GM21576 (cell line): Measurements from ENCODE around the gene OLFM3.

ENCODE experiments used
- ATAC-seq: cut with Tn5 transposase; IDR thresholded peaks from one replicate; pipeline ENCODE4 v1.9.1; 2021; ENCODE audit warnings: mild to moderate bottlenecking, moderate library complexity; ENCODE audit not compliant: unreplicated experiment

Gene OLFM3

DNA sequence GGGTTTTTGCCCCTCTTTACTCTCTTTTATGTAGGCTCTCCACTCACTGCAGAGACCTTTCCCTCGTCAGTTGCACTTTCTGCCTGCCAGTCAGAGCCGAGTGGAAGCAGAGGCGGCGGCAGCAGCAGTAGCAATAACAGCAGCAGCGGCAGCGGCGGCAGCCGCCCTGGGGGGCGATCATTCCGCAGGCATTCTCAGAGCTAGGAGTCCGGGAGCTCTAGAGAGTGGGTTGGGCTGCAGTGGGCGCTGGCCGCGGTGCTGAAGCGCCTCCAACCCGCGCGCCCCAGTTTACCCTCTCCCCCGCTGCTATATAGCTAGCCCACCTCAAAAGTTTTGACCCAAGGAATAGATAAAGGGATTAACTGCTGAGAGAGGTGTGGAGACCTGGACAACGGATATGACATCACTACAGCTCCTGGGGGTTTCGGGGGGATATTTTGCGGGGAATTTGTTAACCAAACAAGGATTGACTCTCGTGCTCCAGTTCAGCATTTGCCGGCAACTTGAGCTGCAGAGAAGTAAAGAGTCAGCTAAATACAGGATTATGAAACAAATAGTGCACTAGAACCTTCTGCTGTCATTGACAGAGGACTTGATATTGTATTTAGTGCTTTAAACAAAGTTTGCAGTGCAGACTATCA lies at the start of gene OLFM3:
Gene OLFM3 (minus strand): TSS at position 102 of the 641 bp plus-strand sequence.
- ATAC-seq = no peak

DNA sequence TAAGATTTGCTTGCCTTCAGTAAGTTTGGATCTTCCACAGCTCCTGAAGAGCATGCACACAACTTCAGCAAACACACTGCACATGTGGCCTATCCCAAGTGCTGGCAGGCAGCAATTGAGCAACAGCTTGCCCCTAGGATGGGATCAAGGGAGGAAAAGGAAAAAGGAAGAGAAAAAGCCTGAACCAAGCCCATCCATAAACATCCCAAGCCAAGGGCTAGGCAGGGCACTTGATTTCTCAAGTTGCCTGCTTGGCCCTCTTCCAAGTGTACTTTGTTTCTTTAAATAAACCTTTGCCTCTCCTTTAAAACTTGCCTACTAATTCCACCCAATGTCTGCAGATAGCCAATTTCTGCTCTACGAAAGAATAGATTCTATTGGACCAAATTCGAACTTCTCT lies 49.0 kb upstream of the OLFM3 start:
- no peak for ATAC-seq

DNA sequence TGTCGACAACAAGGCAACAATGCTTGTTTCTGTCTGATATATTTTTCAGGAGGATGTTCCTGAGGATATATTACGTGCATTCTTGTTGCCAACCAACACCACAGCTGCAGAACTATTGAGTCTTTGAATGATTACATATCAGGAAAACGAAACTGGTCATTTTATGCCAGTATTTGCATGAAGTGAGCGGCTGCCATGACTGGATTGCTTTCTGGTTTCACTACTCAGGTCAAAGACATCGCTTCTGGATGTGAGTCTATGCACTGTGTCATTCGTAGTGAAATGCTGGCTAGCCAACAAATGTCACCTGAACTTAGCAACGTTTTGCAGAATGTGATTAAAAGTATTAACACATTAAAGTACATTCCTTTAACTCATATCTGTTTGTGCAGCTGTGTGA lies 35.8 kb upstream of the OLFM3 start:
- ATAC-seq = peak; percentile 70

DNA sequence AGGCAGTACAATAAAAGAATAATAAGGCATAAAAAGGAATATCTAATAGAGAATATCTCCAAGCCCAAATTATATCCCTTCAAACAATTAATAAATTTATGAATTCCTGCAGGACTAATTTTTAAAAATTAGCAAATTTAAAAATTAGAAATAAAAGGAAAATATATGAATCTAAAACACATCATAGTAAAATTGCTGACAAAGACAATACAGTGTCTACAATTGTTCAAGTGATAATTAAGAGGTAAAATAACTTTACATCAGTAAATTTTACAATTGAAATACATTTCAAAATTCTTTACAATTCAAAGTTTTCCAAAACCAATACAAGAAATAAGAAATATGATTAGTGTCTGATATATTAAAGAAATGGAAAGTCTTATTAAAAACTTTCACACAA lies 22.8 kb upstream of the OLFM3 start:
- no peak for ATAC-seq

DNA sequence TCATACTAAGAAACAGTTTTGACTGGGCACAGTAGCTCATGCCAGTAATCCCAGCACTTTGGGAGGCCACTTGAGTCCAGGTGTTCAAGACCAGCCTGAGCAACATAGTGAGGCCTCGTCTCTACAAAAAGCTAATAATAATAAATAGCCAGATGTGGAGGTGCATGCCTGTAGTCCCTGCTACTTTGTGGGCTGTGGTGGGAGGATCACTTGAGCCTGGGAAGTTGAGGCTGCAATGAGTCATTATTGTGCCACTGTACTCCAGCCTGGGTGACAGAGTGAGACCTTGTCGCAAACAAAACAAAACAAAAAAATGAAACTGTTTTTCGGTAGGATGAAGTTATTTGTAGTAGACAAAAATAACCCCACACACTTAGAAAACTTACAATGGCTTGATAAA lies 19.0 kb upstream of the OLFM3 start:
- ATAC-seq = no peak

DNA sequence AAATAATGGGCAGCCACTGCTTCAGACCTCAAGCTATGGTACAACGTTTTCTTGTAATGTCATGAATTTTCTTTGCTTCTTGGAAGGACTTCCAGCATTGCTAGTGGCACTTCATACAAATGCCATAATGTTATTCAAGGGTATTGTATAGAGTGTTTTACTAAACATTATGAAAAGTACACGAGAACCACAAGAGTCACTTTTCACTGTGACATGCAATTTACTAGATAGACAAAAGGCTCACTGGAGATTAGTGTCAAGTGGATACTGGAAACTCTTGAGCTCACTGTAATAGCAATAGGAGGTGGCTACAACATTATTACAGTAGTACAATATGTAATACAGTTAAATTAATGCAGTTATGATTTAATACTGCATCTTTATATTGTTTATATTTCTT lies 5.3 kb upstream of the OLFM3 start:
- ATAC-seq = no peak

DNA sequence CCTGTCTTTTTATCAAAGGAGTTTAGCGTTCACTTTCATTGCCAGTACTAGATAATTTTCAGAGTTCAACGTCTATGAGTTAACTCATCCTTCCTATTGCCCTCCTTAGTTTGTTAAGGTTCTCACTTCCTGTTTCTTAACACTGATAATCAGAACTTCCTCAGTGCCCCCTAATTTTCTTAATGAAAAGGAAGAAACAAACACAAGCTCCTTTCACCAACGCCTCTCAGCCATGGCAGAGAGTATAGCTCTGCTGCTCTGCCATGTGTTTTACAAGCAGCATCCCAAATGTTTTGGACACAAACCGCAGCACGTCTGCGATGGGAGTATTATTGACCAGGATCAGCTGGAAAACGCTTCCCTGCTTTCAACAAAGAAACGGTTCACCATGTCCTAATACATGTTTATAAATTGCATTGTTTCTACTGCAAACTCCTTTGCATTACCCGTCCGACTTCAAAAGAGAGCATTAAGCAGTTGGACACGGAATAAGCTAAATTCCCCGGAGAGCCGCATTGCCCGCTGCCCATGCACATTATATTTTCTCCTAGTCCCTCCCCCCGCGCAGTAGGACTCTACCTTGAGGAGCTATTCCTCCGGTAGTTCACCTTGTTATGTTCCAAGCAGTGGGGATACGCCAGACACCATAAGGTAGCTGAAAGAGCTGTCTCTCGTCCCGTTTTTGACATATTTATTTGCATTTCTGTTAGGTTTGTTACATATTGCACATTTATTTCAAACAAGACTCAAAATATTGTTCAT lies 561 bp downstream of the OLFM3 start:
- ATAC-seq = no peak

DNA sequence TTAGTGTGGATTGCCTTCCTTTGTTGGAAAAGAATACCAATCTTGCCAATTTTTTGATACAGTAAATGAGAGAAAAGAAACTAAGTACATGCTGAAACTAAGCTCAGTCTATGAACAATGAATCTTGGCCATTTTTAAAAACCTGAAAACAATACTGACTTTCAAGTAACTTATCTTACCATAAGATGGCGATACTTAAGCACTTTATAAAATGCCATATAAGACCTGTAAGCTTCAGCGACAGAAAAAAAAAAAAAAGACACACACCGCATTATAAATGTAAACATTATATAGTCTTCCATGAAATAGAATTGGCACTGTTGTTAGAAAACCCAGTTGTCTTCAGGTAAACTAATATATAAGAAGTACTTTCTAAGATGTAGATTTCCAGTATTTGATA lies 3.0 kb downstream of the OLFM3 start:
- no peak for ATAC-seq

DNA sequence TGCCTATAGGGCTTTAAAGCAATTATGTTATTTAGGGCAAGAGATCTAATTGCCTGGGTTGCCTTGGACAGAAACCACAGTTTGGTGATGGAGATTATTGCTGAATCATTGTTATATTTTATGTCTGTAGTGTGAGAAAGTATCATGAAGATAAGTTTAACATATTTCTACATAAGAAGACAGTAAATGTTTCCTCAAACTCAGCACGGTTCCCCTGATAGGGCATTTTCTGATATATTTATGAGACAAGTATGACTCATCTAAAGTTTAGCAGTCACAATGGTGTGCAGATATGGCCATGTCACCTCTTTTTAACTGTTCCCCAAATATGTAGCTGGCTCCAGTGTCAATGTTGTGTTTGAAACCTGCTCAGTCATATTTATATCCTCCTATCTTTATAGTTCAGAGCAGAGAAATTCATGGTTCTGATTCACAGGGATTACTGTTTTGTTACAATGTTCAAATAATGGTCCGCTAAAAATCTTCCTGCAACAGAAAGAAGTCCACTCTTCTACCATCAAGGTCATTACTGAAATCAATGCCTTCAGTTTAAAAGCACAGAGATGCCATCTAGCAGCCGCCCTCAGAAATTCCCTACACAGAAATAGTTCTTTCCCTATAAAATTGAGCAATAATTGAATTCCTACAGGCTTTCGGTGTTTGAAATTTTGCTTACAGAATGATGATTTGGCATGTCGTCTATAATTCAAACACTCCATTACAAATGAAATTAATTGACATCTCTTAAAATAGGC lies 3.7 kb downstream of the OLFM3 start:
- ATAC-seq = no peak

DNA sequence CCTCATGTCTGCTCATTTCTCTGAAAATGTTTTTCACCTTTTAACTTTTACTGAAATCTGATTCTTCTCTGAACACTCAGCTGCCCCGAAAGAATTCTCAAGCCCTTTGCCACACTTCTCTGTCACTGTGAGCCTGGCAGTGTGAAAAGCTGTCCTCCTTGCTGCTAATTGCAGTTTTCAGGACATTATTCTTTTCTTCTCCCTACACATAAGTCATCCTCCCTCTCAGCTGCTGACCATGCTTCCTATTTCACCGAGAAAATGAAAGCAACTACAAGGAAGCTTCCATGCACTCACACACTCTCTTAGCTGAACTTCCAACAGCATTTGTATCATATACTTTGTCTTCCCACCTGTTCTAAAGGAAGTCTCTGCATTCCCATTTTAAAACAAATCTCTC lies 15.8 kb downstream of the OLFM3 start:
- ATAC-seq = no peak

DNA sequence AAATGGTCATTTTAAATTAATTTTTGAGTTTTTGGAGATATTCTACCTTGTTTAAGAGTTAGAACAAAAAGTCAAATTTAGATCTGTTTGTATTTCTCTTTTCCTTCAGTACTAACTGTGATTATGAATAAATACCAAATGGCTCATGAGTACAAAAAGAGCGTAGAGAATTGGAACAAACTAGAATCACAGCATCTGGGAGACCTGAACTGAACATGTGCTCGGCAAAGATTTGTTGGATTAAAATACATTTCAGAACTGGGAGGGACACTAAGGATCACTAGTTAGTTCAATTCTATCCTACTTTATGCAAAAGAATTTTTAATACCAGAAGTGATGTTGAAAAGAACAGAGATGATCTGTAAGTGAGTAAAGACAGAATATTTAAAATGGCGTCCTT lies 19.5 kb downstream of the OLFM3 start:
- ATAC-seq = no peak

DNA sequence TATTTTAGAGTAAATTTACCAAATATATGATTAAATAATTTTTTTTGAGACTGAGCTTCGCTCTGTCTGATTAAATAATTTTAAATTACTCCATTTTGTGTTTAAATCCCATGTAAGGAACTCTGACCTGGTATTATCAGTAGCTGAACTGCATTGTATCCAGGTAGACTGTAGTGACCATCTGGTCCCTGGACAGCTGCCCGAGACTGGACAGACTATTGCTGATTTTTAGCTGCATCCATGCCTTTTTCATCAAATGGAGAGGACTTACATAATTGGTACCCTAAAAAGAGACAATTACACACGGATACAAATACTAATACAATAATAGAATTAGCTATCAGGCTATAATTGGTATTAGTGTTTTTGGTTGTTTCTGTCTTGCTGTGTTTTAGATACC lies 20.6 kb downstream of the OLFM3 start:
- ATAC-seq = no peak

DNA sequence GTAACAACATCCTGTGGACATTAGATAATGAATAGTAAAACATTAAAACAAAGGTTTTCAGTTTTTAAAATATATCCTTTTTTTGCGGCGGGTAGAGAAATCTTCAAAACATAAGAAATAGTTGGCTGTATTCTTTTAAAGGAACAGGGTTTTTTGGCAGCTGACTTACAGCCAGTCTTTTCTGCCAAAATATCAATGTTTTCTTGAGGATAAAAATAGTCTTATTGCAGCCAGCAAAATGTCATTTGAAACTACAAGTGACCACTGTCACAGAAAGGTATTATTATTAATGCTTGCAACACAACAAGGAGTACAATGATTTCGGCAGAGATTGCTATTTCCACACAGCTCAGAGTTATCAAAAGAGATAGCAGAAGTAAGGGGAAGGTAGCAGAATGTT lies 21.4 kb downstream of the OLFM3 start:
- no peak for ATAC-seq

DNA sequence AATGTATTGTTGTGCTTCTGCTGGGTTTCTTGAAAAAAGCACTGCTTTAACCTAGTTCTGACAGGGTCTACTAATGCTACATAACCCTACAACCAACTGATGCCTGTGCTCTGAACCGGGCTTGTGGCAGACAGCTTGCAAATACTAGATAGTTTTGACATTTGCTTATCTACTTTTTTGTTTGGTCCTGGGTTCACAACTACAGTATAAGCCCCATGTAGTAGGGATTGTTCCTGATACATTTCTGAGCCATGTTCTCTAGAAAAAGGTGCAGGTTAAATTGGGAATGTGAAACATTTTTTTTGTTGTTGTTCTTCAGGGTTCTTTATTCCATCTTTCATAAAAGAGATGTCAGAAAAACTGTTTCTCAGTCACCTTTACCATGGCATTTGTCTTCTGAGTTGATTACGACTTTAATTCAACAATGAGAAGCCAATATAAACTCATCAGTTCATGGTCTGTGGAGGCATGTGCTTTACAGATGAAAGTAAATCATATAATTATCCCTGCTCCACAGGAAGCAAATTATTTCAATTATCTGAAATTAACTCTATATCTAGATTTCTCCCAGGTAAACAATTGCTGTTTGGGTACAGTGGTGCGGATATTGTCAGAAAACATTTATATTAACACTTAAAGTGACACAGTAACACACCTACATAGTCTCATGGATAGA lies 22.0 kb downstream of the OLFM3 start:
- no peak for ATAC-seq

DNA sequence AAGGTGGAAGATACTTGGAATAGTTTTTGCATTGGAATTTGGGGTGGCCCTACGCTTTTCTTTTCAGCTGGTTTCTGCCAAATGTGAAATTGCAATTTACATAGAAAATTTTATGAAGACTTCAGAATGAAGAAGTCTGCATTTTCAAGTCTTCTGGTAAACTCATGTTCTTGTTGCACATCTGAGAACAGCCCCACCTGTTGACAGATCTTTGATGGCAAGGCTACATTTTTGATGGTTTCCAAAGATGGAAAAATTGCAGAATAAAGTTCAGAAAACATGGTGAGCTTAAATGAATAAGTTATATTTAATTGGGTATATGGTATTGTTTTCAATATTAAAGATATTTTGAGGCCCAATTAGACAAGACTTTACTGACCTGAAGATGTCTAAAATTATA lies 25.4 kb downstream of the OLFM3 start:
- ATAC-seq = no peak

DNA sequence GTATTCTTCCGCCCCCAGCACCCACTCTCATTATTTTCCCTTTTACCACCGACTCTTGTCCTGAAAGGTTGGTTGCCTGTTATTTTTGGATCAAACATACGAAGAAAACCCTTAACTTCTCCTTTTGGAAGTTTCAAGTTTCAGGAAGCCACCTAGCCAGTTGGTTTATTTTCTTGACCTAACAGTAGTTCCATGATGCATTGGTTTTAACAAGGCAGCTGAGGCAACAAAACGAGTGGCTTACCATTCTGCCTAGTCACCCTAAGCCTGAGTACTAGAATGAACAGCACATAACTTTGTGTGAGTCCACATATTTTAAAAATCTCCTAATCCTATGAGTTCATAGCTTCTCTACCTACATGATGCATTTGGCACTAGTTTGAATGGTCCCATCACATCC lies 28.9 kb downstream of the OLFM3 start:
- ATAC-seq = no peak

DNA sequence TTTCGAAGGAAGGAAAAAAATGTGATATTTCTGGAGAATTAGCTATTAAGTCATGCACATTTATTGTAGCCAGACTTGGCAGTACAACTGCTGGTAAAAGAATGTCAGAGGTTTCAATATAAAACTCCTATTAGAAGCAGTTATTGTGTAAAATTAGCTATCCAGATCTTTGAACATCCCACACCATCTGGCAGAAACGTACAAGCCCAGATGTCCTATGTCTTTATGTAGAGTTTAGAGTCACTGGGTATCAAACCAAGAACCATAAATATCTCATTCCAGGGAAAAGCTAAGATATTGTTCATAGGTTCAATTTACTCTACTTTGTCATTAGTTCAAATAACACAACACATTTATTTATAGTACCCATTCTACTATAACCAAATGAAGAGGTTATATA lies 31.4 kb downstream of the OLFM3 start:
- ATAC-seq = no peak

DNA sequence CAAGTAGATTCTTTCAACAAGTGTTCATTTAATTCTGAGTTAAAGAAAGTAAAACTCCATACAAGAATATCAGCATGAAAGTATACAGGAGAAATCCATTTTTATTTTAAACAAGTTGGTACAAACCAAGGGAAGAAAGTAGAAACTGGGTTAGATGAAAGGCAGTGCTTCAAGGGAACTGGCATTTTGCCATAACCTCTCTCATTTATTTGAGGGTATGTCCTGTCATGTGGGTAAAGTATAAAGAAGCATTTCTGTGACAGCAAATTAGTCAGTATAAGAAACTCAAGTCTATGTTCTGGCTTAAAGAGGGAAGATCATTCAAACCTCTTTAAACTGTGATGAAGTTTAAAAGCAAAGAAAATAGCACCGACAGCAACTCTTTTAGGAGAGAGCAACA lies 32.0 kb downstream of the OLFM3 start:
- no peak for ATAC-seq

DNA sequence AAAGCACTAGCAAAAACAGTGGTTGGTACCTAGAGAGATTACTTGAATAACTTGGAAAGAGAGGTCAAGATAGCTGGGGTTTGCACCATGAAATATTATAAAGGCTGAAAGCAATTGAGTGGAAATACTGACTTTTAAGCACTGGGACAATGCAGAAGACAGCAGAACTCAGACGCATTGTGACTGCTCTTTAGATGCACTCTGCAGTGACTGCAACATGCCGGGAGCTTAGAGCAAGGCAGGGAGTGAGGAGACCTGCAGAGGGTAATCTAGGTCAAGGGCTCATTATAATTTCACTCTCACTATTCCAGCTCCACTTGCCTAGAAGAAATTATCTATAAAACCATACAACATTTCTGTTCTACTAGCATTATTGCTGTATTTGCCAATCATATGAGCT lies 36.6 kb downstream of the OLFM3 start:
- no peak for ATAC-seq

DNA sequence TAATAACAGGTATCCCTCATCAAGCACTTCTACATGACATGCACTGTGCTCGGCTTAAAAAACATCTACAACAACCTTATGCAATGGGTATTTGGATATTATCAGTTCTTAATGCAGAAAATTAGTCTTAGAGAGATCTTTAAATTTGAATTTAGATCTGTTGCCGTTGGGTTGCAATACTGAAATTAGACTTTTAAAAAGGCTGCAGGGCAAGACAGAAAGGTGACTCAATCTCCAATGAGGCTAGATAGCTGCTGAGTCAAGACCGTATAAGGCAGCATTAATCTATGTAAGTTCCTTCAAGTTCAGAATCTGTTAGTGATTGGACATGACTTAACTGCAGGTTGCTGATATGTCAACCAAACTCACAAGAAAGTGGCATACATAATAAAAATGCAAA lies 37.3 kb downstream of the OLFM3 start:
- no peak for ATAC-seq

DNA sequence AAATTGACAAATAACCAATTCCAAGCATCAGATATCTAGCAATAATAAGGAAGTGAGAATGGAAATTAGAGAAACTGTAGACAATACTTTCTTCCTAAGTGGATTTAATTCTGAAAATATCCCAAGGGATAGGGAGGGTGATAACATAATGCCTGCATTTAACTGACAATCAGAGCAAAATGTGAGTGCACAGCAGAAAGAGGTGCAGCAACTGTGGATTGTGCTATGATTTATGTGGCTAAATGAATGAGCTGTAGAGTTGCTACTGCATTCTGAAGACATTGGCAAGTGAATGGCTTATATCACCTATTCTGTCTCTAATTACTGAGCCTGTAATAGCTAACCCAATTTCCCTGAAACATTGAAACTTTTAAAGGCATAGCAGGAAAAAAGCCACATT lies 39.0 kb downstream of the OLFM3 start:
- ATAC-seq = no peak

DNA sequence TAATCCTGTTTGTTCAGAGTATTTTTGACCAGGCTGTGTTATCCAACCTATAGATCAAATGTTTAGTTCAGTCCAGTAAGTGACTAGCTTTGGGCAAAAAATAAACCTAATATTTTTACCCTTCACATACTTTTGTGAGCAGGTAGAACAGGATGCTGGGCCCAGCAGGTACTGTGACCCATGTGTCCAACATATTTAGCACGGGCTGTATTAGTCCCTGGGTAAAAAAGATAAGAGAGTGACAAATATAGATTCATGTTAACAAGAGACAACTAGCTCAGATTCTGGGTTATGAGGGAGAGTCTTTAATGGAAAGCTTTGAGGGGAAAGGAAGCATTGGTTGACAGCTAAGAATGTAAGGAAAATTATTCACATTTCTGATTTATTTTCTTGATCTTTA lies 43.1 kb downstream of the OLFM3 start:
- ATAC-seq = no peak
